KG1 (cell line): ENCODE measurements around the gene ABR.

Source experiments
- DNase-seq: peaks from one replicate; lab custom pipeline; 2025; lab: John Stamatoyannopoulos, UW

Gene ABR

GRCh38 chr17:958712-959451, 220.9 kb downstream of the ABR start:
- no peak for DNase-seq

GRCh38 chr17:957856-958421, 221.8 kb downstream of the ABR start:
- no peak for DNase-seq

- DNase-seq, result no peak
Measured at GRCh38 chr17:956905-957304, 222.9 kb downstream of the ABR start.

DNA sequence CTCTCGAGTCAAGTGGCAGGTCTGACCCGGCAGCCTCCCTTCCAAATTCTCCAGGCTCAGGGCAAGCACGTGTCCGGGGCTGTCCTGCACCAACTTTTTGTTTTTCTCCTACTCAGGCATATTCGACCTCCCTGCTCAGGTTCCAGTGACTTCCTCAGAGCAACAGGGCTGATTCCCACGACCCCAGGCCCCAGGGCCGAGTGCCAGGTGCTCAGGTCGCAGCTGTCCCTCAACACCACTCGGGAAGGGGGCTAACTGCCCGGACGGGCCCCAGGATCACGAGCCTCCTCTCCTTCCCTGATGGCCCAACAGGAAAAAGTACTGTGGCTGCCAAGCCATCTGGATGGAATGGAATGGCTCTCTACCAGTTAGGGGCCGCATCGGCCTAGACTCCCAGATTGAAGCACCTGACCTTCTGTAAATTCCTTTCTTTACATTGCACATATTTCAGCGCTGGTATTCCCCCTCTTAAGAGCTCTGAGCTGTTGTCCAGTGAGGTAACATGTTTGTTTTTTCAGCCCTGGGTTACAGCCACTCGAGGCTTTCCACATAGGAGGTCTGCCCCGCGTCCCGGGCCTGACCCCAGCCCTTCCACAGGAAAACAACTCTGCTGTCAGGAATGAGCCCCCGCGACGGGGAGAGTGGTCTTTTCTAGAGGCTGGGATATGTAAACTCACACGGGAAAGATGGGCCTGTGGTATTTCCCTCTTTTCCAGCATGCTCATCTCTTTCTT, 225.2 kb downstream of the ABR start:
- no peak for DNase-seq

GRCh38 chr17:953767-954166, 226.0 kb downstream of the ABR start:
- no peak for DNase-seq
